Nephron progenitor cell (in vitro differentiated cells): ENCODE results near the gene BEX2.

ENCODE experiments used
- DNase-seq: peaks from one replicate; pipeline ENCODE4 v3.0.0; 2021
- H3K27ac Mint-ChIP-seq: 2 replicates; pipeline ENCODE4 v1.8.0; 2021; ENCODE audit warnings: mild to moderate bottlenecking, moderate library complexity, mixed read lengths
- H3K27me3 Mint-ChIP-seq: 2 replicates; pipeline ENCODE4 v1.8.0; 2021; ENCODE audit warnings: mild to moderate bottlenecking, low read depth, mixed read lengths; ENCODE audit not compliant: poor library complexity
- H3K36me3 Mint-ChIP-seq: 2 replicates; pipeline ENCODE4 v1.8.0; 2021; ENCODE audit warnings: low read depth, mixed read lengths
- H3K4me1 Mint-ChIP-seq: 2 replicates; pipeline ENCODE4 v1.8.0; 2021; ENCODE audit warnings: mixed read lengths
- H3K4me3 Mint-ChIP-seq: 2 replicates; pipeline ENCODE4 v1.8.0; 2021; ENCODE audit warnings: mild to moderate bottlenecking, moderate library complexity, mixed read lengths
- H3K9me3 Mint-ChIP-seq: 2 replicates; pipeline ENCODE4 v1.8.0; 2021; ENCODE audit warnings: mild to moderate bottlenecking, moderate library complexity, mixed read lengths
- CTCF ChIP-seq: fragments of 200-600 bp; sonication (generic); IDR thresholded peaks from 2 replicates; pipeline ENCODE4 v1.5.0; 2021; ENCODE audit warnings: antibody characterized with exemption

BEX2 gene

GRCh38 chrX:103347682-103348397, 37.0 kb upstream of the BEX2 start:
- TF ChIP-seq CTCF = no peak
- Mint-ChIP-seq H3K36me3 (no peaks in the 10 kb centered on the region), H3K4me1 (peaks cover 32% of the 10 kb centered on the region), H3K27me3 (peaks cover 25% of the 10 kb centered on the region), H3K27ac (no peak overlapping the region), H3K4me3 (peak overlapping the region; percentile 19), H3K9me3 (peaks cover 15% of the 10 kb centered on the region)
- no peak for DNase-seq

GRCh38 chrX:103344606-103345005, 33.8 kb upstream of the BEX2 start:
- Mint-ChIP-seq H3K27ac (no peak overlapping the region), H3K9me3 (peaks cover 15% of the 10 kb centered on the region), H3K36me3 (no peaks in the 10 kb centered on the region), H3K4me3 (no peak overlapping the region), H3K27me3 (peaks cover 20% of the 10 kb centered on the region), H3K4me1 (peaks cover 19% of the 10 kb centered on the region)
- no peak for TF ChIP-seq CTCF
- no peak for DNase-seq

- Mint-ChIP-seq H3K9me3 (peaks cover 10% of the 10 kb centered on the region), H3K36me3 (no peaks in the 10 kb centered on the region), H3K27ac (no peak overlapping the region), H3K4me1 (peaks cover 15% of the 10 kb centered on the region), H3K4me3 (no peak overlapping the region), H3K27me3 (peaks cover 12% of the 10 kb centered on the region)
- TF ChIP-seq CTCF = peak; percentile 58
- peak; percentile 36 for DNase-seq
These were observed 32.3 kb upstream of the BEX2 start for GRCh38 chrX:103343105-103343504.

- H3K4me1 Mint-ChIP-seq = no peaks in the 10 kb centered on the region
- H3K4me3 Mint-ChIP-seq = no peak overlapping the region
- DNase-seq = no peak
- H3K27ac Mint-ChIP-seq = no peak overlapping the region
- H3K36me3 Mint-ChIP-seq = no peaks in the 10 kb centered on the region
- no peak for TF ChIP-seq CTCF
- H3K27me3 Mint-ChIP-seq = peaks cover 2% of the 10 kb centered on the region
- no peaks in the 10 kb centered on the region for H3K9me3 Mint-ChIP-seq
These were observed 27.9 kb upstream of the BEX2 start for GRCh38 chrX:103338663-103339062.

- Mint-ChIP-seq H3K9me3 (peaks cover 13% of the 10 kb centered on the region), H3K27ac (peak overlapping the region; percentile 89), H3K4me3 (peak overlapping the region; percentile 83), H3K4me1 (peaks cover 34% of the 10 kb centered on the region), H3K36me3 (no peaks in the 10 kb centered on the region), H3K27me3 (no peaks in the 10 kb centered on the region)
- no peak for TF ChIP-seq CTCF
- DNase-seq = peak; percentile 28
These were observed 20.0 kb upstream of the BEX2 start for GRCh38 chrX:103330681-103331288.

- Mint-ChIP-seq H3K27me3 (no peaks in the 10 kb centered on the region), H3K4me3 (peak within 1 kb of the TSS; percentile 83), H3K4me1 (peaks cover 34% of the 10 kb centered on the region), H3K27ac (peak within 1 kb of the TSS; percentile 89), H3K36me3 (no peaks in the 10 kb centered on the region), H3K9me3 (peaks cover 13% of the 10 kb centered on the region)
- no peak for TF ChIP-seq CTCF
- DNase-seq = peak; percentile 31
These were observed 19.2 kb upstream of the BEX2 start, which contains the start of gene TCEAL7 for GRCh38 chrX:103329991-103330390. TCEAL7 (plus strand) TSS chrX:103330239; CDS start chrX:103331404, 1,165 bp downstream.
